Measurements from ENCODE around the gene TSPAN13.

The TSPAN13 gene

DNA sequence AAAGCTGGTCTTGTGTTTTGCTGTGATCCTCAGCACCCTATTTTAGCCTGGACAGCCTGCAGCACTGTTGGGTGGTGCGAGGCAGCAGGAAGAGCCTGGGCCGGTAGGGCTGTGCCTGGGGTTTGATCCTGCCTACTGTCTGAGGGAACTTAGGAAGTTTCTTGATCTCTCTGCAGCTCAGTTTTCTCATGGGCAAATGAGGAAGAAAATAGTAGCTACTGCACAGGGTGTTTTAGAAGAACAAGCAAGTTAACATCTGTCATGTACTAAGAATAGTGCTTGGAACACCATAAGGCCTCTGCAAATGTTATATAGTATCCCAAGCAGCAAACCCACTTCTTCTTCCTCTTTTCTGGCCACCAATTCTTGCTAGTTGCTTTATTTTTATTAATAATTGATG, 63.3 kb downstream of the TSPAN13 start:
- DNase-seq: no peak

- no peak for DNase-seq
These were observed 64.0 kb downstream of the TSPAN13 start for GRCh38 chr7:16817536-16817935.

DNA sequence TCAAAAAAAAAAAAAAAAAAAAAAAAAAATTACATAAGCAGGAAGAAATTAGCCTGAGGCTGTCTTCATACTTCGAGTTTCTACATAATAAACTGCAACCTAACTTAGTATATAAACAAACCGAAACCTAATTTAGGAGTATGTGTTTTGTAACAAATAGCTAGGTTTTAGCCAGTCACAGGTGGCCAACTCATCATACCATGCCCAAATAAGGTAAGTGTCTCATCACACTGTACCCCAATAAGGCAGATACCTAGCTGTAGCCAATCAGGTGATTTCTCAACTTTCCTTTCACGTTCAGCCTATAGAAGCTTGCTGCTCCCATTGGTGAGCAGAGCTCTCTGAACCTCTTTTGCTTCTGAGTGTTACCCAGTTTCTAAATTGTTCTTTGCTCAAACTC, 65.2 kb downstream of the TSPAN13 start:
- DNase-seq: no peak

- DNase-seq: no peak
These were observed 68.5 kb downstream of the TSPAN13 start for GRCh38 chr7:16822029-16822428.

DNA sequence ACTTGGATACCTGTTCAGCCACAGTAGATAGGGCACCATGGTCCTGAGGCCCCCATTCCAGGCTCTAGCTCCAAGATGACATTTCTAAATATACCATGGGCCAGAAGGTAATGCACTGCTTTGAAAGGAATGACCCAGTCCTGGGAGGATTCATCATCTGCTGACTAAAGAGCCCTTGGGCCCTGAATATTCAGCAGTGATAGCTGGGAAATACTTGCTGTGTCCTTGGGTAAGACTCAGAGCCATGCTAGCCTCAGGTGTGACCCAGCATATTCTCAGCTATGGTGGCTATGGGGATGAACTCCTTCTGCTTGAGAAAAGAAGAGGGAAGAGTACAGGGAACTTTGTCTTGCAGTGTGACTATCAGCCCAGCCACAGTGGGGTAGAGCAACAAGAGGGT, 72.5 kb downstream of the TSPAN13 start:
- DNase-seq: no peak

- no peak for DNase-seq
These were observed 79.8 kb downstream of the TSPAN13 start for GRCh38 chr7:16833373-16833772.

Data from NCI-H510A (cell line).